Measurements from ENCODE around the gene GNG11.

Gene GNG11

DNA sequence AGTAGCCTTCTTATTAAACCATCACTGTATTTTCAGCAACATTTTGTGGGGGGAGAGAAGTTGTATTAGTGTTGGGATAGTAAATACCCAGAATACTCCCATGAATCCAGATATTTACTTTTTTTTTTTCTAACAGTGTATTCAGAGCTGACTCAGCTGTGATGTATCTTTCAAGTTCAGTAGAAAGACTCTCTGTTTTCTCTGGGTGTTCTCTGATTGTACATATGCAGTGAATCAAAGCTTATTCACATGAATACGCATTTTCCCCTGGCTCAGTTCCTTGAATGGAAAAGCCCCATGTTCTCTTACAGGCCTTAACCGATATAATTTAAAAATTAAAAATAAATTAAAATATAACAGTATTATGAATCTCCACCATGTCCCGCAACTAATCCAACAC is 32.3 kb upstream of the GNG11 start:
- no peak for TF ChIP-seq Cebpa-rat (IDR thresholded peaks at IDR 0.05)
- Histone ChIP-seq H3K27ac (no peak overlapping the region), H3K9me3 (replicated peaks in 1 of 11) (peaks cover 13 to 21% (median 16%) of the 10 kb centered on the region in 11 experiments; a peak in 17 of 22 replicates), H3K9ac (no peak overlapping the region), H3K4me1 (peaks cover 0 to 8% (median 0%) of the 10 kb centered on the region in 10 experiments; a peak in 2 of 20 replicates), H3K4me2 (no peak overlapping the region), H4K20me1 (no peaks in the 10 kb centered on the region), H3K4me3 (no peak overlapping the region), H3K27me3 (peaks cover 27 to 44% (median 37%) of the 10 kb centered on the region in 11 experiments), H3K36me3 (no peaks in the 10 kb centered on the region)

DNA sequence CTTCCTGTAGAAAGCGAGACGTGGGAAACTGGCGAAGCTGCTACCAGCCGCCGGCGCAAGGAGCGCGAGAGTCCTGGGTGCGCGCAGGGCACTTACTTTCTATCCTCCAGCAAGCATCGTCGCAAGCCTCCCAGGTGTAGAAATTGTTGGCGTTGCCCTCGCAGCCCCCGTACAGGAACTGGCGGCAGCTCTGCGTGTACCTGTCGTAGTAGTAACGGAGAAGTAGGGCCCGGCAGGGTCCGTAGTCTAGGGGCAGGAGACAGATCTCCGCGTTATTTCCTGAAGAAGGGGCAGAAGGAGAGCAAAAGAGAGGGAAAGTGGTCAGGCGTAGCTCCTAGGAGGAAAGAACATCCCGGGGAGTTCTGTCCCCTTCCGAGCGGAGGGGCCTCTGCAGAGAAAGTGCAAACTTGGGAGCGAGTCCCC is 31.5 kb upstream of the GNG11 start:
- H3K4me1 ChIP-seq: peaks cover 0 to 8% (median 0%) of the 10 kb centered on the region in 10 experiments; a peak in 2 of 20 replicates
- H3K4me2 ChIP-seq: peak overlapping the region; percentile 56 to 86 (median 69)
- no peak for TF ChIP-seq Cebpa-rat (IDR thresholded peaks at IDR 0.05)
- peaks cover 13 to 21% (median 16%) of the 10 kb centered on the region in 11 experiments; a peak in 17 of 22 replicates for H3K9me3 ChIP-seq (replicated peaks in 1 of 11)
- H3K4me3 ChIP-seq: peak overlapping the region; percentile 39 to 67 (median 50)
- H4K20me1 ChIP-seq: no peaks in the 10 kb centered on the region
- no peak overlapping the region for H3K27ac ChIP-seq
- no peaks in the 10 kb centered on the region for H3K36me3 ChIP-seq
- peaks cover 27 to 44% (median 37%) of the 10 kb centered on the region in 11 experiments for H3K27me3 ChIP-seq
- 0 out of 22 replicates have a peak overlapping the region, but pooled peaks of 1 of the 11 experiments have one; percentile 23 for H3K9ac ChIP-seq

DNA sequence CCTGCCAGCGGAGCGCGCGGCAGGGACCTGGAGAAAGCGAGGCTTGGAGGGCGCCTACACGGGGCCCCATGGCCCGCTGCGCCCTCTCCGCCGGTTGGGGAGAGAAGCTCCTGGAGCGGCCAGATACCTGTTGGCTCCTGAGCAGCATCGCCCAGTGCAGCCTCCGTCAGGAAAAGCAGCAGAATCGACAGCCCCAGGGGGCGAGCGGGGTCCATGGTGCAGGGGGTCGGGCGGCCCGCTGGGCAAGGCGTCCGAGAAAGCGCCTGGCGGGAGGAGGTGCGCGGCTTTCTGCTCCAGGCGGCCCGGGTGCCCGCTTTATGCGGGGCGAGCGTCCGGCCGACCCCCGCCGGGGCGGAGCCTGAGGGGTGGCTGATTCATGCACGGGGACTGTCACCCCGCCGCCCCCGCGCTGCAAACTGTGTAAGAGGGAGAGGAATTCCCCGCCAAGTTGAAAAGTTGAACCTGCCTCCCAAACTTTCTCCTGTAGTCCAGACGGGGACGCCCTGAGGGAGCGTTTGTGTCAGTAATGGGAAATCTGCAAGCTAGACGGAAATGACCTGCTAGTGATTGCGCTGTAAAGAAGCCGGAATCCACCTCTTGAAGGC is 31.0 kb upstream of the GNG11 start, which contains the start of gene TFPI2:
Gene TFPI2, minus strand, starts transcription at position 290 of the 605 bp plus-strand sequence. Its CDS starts 75 bp downstream, at position 215.
- no peak for TF ChIP-seq Cebpa-rat (IDR thresholded peaks at IDR 0.05)
- H3K9me3 ChIP-seq (replicated peaks in 1 of 11): peaks cover 13 to 21% (median 16%) of the 10 kb centered on the region in 11 experiments; a peak in 17 of 22 replicates
- H3K4me1 ChIP-seq: peaks cover 0 to 8% (median 0%) of the 10 kb centered on the region in 10 experiments; a peak in 2 of 20 replicates
- peak within 1 kb of the TSS; percentile 39 to 67 (median 50) for H3K4me3 ChIP-seq
- peaks cover 27 to 44% (median 37%) of the 10 kb centered on the region in 11 experiments for H3K27me3 ChIP-seq
- peak within 1 kb of the TSS; percentile 56 to 86 (median 69) for H3K4me2 ChIP-seq
- no peak within 1 kb of the TSS for H3K27ac ChIP-seq
- H3K9ac ChIP-seq: 0 out of 22 replicates have a peak within 1 kb of the TSS, but pooled peaks of 1 of the 11 experiments have one; percentile 23
- no peaks in the 10 kb centered on the region for H3K36me3 ChIP-seq
- H4K20me1 ChIP-seq: no peaks in the 10 kb centered on the region

DNA sequence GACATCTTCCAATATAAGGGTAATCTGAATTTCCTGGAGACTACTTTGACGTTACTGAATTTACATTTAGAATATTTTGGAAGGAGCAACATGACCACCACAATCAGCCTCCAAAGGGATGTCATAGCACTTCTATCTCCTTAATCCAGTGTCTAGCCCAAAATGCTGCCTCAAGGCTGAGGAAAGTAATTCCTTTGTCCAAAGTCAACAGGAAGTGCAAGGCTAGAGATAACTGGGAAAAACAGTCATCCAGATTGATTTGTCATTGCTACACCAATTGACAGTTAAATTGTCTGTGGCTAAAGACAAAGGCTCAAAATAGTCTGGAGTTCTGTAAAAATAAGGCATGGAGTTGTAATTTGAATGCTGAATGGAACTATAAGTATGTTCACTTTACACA is 27.1 kb upstream of the GNG11 start:
- Histone ChIP-seq H3K9me3 (replicated peaks in 1 of 11) (peaks cover 13 to 21% (median 16%) of the 10 kb centered on the region in 11 experiments; a peak in 17 of 22 replicates), H3K9ac (no peak overlapping the region), H3K36me3 (no peaks in the 10 kb centered on the region), H4K20me1 (no peaks in the 10 kb centered on the region), H3K27ac (no peak overlapping the region), H3K4me2 (no peak overlapping the region), H3K4me1 (peaks cover 0 to 8% (median 0%) of the 10 kb centered on the region in 10 experiments; a peak in 2 of 20 replicates), H3K4me3 (no peak overlapping the region), H3K27me3 (peaks cover 21 to 34% (median 27%) of the 10 kb centered on the region in 11 experiments)
- TF ChIP-seq Cebpa-rat (IDR thresholded peaks at IDR 0.05): no peak

DNA sequence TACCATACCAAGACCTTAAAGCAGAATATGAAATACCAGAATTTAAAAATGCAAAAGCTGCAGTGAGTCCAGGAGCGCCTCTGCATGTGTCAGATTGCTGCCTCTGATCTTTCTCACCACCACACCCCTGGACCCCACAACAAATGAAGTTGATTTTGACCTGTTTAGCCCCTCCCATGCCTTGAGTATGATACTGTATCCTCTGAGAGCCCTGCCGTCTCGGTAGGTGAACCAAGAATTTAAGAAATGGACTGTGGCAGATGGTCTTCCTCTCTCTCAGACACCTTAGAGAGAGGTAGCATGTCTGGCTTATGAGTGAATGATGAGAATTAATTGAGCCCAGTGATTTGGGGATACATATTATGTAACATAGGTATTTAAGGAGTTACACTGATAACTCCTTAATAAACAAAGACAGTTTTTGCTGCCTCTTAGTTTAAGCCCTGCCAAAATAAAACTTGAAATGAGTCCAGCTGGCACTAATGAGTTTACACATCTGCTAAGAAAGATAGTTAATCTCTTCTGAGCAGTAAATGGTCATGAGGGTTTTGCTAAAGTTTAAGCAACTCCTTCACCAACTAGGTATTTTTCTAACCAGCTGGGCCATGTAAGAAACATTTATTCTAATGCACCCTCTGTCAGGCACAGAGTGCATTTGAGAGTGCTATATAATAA is 26.4 kb upstream of the GNG11 start:
- Histone ChIP-seq H3K4me2 (no peak overlapping the region), H3K27ac (no peak overlapping the region), H3K4me3 (no peak overlapping the region), H3K9ac (no peak overlapping the region), H3K4me1 (peaks cover 0 to 7% (median 0%) of the 10 kb centered on the region in 10 experiments; a peak in 2 of 20 replicates), H3K36me3 (no peaks in the 10 kb centered on the region), H3K27me3 (peaks cover 14 to 27% (median 20%) of the 10 kb centered on the region in 11 experiments), H4K20me1 (no peaks in the 10 kb centered on the region), H3K9me3 (replicated peaks in 1 of 11) (peaks cover 12 to 15% (median 13%) of the 10 kb centered on the region in 11 experiments; a peak in 17 of 22 replicates)
- no peak for TF ChIP-seq Cebpa-rat (IDR thresholded peaks at IDR 0.05)

DNA sequence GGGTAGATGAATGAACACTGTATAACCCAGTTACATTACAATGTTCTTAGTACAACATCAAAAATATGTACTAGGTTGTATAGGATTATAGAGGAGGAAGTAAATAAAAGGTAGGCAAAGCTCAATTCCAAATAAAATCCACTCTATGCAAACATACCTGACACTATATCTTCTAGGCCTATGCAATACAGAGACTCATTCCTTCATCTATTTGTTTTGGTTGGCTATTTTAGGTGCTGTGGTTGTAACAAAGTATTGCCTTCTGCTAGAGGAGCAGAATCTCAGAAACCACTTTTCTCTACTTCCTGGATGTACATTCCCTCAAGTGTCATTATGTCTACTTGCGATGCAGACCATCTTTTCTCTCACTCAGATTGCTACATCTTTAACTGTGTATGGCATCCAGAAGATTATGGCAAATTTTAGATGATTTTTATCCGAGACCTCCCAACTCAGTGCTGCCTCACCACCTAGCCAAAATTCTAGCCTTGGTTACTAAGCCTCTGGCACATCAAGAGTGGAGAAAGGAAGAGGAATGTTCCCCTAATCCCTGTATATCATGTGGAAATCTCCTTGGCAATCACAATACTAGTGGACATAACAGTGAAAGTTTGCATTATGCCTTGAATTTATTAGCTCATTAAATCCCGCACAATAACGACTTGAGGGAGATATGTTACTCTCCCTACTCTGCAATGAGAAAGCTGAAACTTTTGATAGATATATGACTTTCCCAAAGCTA is 25.5 kb upstream of the GNG11 start:
- no peak overlapping the region for H3K4me3 ChIP-seq
- H3K4me1 ChIP-seq: no peaks in the 10 kb centered on the region
- no peaks in the 10 kb centered on the region for H3K36me3 ChIP-seq
- no peak overlapping the region for H3K27ac ChIP-seq
- H4K20me1 ChIP-seq: no peaks in the 10 kb centered on the region
- peaks cover 5 to 18% (median 11%) of the 10 kb centered on the region in 11 experiments for H3K27me3 ChIP-seq
- no peak overlapping the region for H3K9ac ChIP-seq
- TF ChIP-seq Cebpa-rat (IDR thresholded peaks at IDR 0.05): no peak
- H3K4me2 ChIP-seq: no peak overlapping the region
- H3K9me3 ChIP-seq (replicated peaks in 1 of 11): peaks cover 3 to 6% (median 4%) of the 10 kb centered on the region in 11 experiments; a peak in 11 of 22 replicates

DNA sequence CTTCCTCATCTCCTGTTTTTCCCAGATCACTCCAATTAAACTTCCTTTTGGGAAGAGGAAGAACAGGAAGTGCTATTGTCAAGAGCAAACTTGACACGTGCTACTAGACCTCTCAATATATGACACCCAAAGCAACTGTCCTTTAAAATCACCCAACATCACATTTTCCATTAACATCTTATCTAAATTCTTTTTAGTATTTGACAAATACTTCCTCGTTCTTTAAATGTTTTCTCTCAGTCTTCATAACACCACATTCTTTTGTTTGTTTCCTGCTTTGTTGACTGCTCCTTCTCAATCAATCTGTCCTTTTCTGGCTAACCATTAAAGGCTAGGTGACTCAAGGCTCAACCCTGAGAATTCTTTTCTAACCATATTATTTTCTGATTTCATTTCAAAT is 23.9 kb upstream of the GNG11 start:
- Histone ChIP-seq H3K9ac (no peak overlapping the region), H3K27ac (no peak overlapping the region), H3K4me3 (no peak overlapping the region), H3K4me1 (no peaks in the 10 kb centered on the region), H4K20me1 (no peaks in the 10 kb centered on the region), H3K4me2 (no peak overlapping the region), H3K36me3 (no peaks in the 10 kb centered on the region), H3K27me3 (peaks cover 0 to 2% (median 0%) of the 10 kb centered on the region in 11 experiments; a peak in 1 of 22 replicates), H3K9me3 (replicated peaks in 1 of 11) (no peaks in the 10 kb centered on the region)
- no peak for TF ChIP-seq Cebpa-rat (IDR thresholded peaks at IDR 0.05)

DNA sequence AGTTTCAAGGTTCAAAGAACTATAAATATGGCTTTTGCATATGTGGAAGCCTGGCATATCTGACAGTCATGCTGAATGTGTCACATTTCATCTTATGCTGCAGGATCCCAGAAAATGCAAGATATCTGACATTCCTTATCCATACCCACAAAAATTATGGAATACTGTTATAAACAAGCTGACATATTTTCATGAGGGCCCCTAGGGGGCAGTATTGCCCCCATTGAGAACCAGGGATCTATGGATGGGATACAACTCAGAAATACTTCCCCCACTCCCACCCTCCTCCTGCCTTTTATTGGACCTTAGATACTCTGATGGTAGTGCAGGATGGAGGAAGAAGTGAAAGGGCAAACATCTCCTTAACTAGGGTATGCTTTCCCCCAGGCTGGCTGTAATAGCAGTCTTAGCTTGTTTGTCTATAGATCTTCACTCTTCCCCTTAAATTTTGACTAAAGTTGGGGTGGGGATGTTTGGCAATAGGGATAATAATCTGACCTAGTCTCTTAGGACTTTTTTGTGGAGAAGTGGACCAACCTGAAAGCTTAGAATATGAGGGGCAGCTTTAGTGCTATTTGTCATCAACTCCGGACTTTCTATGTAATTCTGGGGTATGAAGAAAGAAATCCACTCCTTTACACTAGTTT is 18.6 kb upstream of the GNG11 start:
- Histone ChIP-seq H3K4me3 (no peak overlapping the region), H3K4me2 (no peak overlapping the region), H3K4me1 (no peaks in the 10 kb centered on the region), H3K9me3 (replicated peaks in 1 of 11) (no peaks in the 10 kb centered on the region), H3K27me3 (no peaks in the 10 kb centered on the region), H4K20me1 (no peaks in the 10 kb centered on the region), H3K36me3 (no peaks in the 10 kb centered on the region), H3K9ac (no peak overlapping the region), H3K27ac (no peak overlapping the region)
- no peak for TF ChIP-seq Cebpa-rat (IDR thresholded peaks at IDR 0.05)

All from BLaER1 treated with 17β-estradiol and CSF1 and Interleukin-3, amounts not matched to agents 10 nM and 100 nM (cell line).